VCaP (cell line): ENCODE data around the gene ZC3H13.

Experiments
- H3K27ac ChIP-seq: fragments of 450-650 bp; 2 replicates; pipeline ENCODE4 v1.5.1; 2017
- TF ChIP-seq, protein P1 (sequence below): fragments of 450-650 bp; conservative IDR thresholded peaks from 2 replicates; pipeline ENCODE4 v1.5.1; 2017; ENCODE audit warnings: mild to moderate bottlenecking, moderate library complexity

The ZC3H13 gene

DNA sequence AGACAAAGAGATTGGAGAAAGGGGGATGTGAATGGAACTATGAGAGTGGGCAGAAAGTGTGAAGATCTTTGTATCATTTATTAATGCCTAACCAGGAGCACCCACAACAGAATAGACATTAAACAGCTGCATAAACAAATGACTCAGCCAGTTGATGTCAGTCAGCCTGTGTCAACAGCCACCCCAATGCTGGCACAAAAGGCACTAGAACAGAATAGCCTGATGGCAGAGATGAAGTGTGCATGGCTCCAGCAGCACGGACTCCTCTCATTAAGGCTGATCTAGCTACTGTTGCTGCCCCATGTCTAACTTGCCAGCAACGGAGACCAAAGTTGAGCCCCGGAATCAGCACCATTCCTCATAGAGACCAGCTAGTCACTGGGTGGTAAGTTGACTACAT lies 44.5 kb upstream of the ZC3H13 start:
- TF ChIP-seq, protein P1, sequence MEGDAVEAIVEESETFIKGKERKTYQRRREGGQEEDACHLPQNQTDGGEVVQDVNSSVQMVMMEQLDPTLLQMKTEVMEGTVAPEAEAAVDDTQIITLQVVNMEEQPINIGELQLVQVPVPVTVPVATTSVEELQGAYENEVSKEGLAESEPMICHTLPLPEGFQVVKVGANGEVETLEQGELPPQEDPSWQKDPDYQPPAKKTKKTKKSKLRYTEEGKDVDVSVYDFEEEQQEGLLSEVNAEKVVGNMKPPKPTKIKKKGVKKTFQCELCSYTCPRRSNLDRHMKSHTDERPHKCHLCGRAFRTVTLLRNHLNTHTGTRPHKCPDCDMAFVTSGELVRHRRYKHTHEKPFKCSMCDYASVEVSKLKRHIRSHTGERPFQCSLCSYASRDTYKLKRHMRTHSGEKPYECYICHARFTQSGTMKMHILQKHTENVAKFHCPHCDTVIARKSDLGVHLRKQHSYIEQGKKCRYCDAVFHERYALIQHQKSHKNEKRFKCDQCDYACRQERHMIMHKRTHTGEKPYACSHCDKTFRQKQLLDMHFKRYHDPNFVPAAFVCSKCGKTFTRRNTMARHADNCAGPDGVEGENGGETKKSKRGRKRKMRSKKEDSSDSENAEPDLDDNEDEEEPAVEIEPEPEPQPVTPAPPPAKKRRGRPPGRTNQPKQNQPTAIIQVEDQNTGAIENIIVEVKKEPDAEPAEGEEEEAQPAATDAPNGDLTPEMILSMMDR: no peak
- no peak overlapping the region for H3K27ac ChIP-seq

DNA sequence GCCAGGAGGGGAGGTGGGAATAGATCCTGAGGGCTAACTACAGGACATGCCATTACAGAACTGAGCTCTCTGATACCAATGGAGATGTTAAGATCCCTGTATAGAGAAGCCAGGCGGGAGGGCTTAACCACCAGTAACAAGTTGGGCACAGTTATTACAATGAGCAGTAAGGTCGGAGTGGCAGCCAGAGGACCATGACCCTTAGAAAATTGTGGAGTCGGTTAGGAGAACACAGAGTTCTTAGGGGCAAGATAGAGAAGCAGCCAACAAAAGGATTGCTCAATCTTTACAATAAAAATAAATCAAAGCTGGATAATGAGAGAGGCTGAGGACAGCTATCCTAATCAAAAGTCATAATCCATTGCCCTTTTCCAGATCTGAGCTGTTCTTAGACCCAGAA lies 41.9 kb upstream of the ZC3H13 start:
- TF ChIP-seq, protein P1: no peak

DNA sequence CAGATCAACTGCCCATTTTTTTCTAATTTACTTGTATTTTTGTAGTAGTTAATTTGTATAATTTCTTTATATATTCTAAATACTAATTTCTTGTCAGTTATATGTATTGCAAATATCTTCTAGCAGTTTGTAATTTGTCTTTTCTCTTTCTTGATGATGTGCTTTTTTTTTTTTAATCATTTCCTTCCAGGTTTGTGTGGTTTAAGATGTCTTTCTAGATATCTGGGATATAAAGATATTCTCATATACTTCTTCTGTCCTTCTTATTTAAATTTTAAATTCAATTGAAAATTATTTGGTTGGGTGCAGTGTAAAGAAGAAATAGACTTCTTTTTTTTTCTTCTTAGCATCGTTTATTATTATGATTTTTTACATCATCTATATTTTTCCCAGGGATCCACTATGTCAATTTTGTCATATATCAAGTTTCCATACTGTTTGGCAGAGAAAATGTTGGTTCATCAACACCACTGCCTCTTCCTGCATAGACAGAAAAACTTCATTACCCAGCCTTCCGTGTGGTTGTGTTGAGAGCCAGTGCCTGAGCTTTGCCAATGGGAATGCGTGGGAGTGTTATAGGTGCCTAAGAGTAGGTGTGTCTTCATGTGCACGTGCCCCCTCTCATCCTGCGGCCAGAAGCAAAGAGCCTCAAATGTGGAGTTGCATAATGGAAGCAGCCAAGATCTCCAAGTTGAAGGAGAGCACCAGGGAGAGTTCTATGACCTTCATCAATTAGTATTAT lies 36.4 kb upstream of the ZC3H13 start:
- no peak overlapping the region for H3K27ac ChIP-seq
- TF ChIP-seq, protein P1: no peak

More for the DNA sequence above, 41.9 kb upstream of the ZC3H13 start:
- no peak overlapping the region for H3K27ac ChIP-seq

DNA sequence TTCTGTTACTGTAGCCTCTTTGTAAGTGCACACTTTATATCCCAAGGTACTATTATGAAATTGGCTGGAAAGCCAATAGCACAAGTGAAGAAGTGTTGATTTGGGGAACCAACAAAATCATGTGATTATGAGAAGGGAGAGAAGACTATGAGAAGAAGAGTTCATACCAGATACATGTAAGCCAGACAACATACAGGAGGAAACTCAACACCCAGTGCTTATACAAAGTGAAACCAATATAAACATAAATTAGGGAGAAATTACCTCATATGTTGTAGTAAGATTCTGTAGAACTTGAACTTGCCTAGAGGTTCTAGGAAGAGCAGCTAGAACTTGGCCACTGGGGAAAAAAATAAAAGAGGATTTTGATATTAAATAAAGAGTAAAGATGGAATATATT lies 34.9 kb upstream of the ZC3H13 start:
- TF ChIP-seq, protein P1: no peak
- no peak overlapping the region for H3K27ac ChIP-seq

DNA sequence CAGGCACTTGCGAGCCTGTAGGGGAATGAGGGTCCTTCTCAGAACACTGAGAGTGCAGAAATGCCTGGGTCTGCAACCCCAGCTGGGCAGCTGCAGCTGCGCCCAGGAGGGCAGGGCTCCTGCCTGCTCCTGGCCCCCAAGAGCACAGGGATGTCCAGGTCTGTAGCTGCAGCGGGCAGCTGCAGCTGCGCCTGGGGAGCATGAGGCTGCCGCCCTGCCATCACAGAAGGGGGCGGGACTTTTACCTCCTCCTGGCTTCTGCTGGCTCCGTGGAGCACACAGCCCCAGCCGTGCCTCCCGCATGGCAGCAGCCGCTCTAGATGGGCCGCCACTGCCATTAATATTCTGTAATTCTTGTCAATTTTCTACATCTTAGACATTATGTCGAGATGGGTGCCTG lies 34.4 kb upstream of the ZC3H13 start:
- no peak overlapping the region for H3K27ac ChIP-seq
- TF ChIP-seq, protein P1: no peak

DNA sequence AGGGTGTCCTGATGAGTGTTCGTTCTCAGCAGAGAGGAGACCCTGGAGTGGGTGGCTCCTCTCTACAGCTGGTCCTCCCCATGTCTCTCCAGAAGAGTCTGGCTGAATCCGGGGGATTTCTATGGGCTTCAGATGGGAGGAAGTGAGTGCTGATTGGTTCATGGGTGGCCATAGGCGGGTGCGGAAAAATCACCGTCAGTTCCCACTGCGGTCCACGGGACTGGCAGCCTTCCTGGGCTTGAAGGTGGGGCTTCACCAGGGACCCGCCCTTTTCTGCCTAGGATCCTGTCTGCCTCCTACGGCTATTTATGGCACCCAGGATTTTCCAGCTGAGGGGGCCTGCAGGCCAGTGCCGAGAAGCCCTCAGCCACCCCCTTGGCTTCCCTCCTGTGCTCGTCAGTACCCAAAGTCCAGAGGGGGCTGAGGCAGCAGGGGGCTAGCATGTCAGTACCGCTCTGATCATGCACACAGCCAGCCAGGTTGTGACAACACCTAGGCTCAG lies 33.9 kb upstream of the ZC3H13 start:
- H3K27ac ChIP-seq: no peak overlapping the region
- TF ChIP-seq, protein P1: no peak

DNA sequence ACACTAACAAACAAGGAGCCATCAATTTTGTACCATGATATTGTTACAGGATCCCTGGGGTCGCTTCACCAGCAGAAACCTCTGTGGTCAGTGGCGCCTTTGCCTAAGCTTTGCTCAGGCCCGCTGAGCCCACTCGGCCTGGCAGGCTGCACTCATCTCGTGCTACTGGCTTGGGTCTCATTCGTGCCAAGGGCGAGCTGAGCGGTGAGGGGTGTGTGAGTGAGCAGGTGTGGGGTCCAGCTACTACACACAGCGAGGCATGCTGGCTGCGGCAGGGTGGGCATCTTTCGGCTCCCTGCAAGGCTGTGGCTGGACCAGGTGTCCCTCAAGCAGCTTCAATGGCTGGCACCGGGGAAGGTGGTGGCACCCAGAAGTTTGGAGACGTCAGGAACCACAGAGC lies 33.2 kb upstream of the ZC3H13 start:
- TF ChIP-seq, protein P1: no peak
- H3K27ac ChIP-seq: no peak overlapping the region
